BE2C (cell line): Measurements from ENCODE around the gene COA3.

Experiments used
- DNase-seq: peaks from one replicate; pipeline ENCODE4 v3.0.0-alpha.2; 2020
- H3K27me3 ChIP-seq: fragments of 250-450 bp; sonication (Bioruptor Pico); 2 replicates; pipeline ENCODE4 v1.5.1; 2020; ENCODE audit warnings: mild to moderate bottlenecking
- H3K36me3 ChIP-seq: fragments of 250-450 bp; sonication (Bioruptor Pico); 2 replicates; pipeline ENCODE4 v1.5.1; 2020; ENCODE audit warnings: mild to moderate bottlenecking
- H3K4me1 ChIP-seq: fragments of 250-450 bp; sonication (Bioruptor Pico); 2 replicates; pipeline ENCODE4 v1.5.1; 2020
- H3K4me3 ChIP-seq: 2 replicates; pipeline ENCODE4 v1.5.1; 2011; ENCODE audit warnings: low read depth, low read length
- H3K9me3 ChIP-seq: fragments of 250-450 bp; sonication (Bioruptor Pico); 2 replicates; pipeline ENCODE4 v1.5.1; 2020
- TF ChIP-seq, protein P1 (sequence below): IDR thresholded peaks from 2 replicates; pipeline ENCODE4 v1.5.1; 2012; ENCODE audit warnings: mild to moderate bottlenecking, low read depth, low read length

COA3 gene

DNA sequence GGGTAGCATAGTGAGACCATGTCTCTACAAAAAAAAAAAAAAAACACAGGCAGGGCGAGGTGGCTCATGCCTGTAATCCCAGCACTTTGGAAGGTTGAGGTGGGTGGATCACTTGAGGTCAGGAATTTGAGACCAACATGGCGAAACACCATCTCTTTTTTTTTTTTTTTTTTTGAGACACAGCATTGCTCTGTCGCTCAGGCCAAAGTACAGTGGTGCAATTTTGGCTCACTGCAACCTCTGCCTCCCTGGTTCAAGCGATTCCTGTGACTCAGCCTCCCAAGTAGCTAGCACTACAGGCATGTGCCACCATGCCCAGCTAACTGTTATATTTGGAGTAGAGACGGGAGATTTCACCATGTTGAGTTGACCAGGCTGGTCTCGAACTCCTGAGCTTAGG is 32.4 kb downstream of the COA3 start:
- TF ChIP-seq, protein P1, sequence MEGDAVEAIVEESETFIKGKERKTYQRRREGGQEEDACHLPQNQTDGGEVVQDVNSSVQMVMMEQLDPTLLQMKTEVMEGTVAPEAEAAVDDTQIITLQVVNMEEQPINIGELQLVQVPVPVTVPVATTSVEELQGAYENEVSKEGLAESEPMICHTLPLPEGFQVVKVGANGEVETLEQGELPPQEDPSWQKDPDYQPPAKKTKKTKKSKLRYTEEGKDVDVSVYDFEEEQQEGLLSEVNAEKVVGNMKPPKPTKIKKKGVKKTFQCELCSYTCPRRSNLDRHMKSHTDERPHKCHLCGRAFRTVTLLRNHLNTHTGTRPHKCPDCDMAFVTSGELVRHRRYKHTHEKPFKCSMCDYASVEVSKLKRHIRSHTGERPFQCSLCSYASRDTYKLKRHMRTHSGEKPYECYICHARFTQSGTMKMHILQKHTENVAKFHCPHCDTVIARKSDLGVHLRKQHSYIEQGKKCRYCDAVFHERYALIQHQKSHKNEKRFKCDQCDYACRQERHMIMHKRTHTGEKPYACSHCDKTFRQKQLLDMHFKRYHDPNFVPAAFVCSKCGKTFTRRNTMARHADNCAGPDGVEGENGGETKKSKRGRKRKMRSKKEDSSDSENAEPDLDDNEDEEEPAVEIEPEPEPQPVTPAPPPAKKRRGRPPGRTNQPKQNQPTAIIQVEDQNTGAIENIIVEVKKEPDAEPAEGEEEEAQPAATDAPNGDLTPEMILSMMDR: no peak
- Histone ChIP-seq H3K4me1 (peaks cover 9% of the 10 kb centered on the region), H3K36me3 (no peaks in the 10 kb centered on the region), H3K4me3 (no peak overlapping the region), H3K9me3 (no peaks in the 10 kb centered on the region), H3K27me3 (no peaks in the 10 kb centered on the region; the same call in none of the 2 replicates)
- no peak for DNase-seq

DNA sequence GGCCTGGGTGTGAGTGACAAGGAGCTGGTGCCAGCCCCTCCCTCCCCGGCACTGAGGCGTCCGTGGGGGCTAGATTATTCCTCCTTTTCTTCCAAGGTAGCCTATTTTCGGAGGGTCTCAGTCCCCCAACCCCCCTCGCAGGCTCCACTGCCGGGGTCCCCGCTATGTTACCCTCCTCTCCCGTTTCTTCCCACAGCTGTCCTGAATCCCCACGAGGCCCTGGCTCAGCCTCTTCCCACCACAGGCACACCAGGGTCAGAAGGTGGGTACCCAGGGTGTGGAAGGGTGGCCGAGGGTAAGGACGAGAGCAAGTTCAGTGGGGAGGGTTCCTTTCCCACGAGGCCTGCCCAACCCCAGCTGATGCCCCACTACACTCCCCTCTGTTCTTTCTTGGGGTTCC is 36.9 kb downstream of the COA3 start:
- H3K4me3 ChIP-seq: peak overlapping the region; percentile 29
- DNase-seq: no peak
- H3K9me3 ChIP-seq: no peaks in the 10 kb centered on the region
- H3K27me3 ChIP-seq: peaks cover 12% of the 10 kb centered on the region
- TF ChIP-seq, protein P1: no peak
- peaks cover 9% of the 10 kb centered on the region for H3K4me1 ChIP-seq
- H3K36me3 ChIP-seq: no peaks in the 10 kb centered on the region

DNA sequence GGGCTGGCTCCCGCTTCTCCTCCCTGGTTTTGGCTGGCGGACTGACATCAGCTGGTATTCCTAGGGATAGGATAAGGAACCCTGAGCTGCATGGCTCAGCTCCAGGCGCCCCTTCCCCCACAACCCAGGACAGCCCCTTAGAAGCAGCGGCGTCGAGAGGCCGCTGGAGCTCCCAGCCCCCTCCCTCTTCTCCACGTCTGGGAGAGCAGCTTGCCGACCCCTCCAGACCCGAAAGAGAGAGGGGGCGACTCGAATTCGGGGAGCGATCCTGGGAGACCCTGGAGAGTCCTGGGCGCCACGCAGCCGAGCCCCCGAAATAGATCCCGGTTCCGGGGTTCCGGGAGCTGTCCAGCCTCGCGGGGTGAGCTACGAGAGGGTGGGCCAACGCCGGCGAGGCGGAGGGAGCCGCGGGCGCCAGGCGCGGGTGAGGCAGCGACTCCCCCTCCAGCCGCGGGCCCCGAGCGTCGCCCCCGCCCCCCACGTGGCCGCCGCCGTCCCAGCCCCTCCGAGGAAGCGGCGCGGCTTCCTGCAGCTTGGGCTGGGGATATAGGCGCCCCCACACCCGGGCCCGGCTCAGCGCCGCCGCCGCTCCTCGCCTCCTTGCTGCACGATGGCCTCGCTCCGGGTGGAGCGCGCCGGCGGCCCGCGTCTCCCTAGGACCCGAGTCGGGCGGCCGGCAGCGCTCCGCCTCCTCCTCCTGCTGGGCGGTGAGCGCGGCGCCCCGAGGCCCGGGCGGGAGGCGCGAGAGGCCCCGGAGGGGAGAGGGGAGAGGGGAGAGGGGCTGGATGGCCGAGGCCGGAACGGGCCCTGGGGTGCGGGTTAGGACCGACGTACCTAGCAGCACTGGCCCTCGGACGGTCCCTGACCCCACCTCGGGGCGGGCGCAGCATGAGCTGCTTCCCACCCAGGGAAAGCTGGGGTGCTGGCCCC is 37.6 kb downstream of the COA3 start, which contains the start of gene RAMP2:
Gene RAMP2 (plus strand): TSS at position 576 of the 930 bp plus-strand sequence. CDS start 35 bp downstream, at position 611.
- no peaks in the 10 kb centered on the region for H3K9me3 ChIP-seq
- peak; percentile 51 for DNase-seq
- TF ChIP-seq, protein P1: no peak
- H3K27me3 ChIP-seq: peaks cover 12% of the 10 kb centered on the region
- peaks cover 9% of the 10 kb centered on the region for H3K4me1 ChIP-seq
- H3K36me3 ChIP-seq: no peaks in the 10 kb centered on the region
- H3K4me3 ChIP-seq: peak within 1 kb of the TSS; percentile 29

DNA sequence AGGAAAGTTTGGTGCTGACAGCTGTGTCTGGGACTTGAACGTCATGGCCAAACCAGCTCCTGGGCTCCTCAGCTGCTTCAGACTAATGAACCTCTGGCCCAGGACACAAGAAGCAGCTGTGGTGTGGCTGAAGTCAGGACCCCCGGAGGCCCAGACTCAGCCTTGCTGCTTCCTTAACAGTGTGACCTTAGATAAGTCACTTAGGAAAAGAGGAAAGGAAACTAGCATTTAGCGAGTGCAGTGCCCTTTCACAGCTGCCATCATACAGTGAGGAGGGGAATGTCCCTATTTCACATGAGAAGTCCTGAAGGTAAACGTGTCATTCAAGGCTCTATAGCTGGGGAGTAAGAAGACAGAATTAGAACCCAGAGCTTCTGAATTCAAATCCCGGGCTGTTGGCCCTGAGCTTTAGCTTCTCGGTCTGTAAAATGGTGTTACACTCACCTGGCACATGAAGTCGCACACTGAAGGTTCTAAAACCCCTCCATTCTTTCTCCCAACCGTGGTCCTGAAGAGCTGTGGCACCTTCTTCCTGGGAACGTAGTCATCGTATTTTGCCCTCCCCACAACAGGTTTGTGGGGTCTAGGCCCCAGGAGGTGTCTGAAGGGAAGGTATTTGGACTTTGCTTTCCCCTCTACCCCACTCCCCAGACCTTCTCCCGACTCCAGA is 38.4 kb downstream of the COA3 start:
- Histone ChIP-seq H3K4me3 (no peak overlapping the region), H3K27me3 (peaks cover 12% of the 10 kb centered on the region), H3K9me3 (no peaks in the 10 kb centered on the region), H3K36me3 (no peaks in the 10 kb centered on the region), H3K4me1 (peaks cover 9% of the 10 kb centered on the region)
- TF ChIP-seq, protein P1: no peak
- DNase-seq: no peak

DNA sequence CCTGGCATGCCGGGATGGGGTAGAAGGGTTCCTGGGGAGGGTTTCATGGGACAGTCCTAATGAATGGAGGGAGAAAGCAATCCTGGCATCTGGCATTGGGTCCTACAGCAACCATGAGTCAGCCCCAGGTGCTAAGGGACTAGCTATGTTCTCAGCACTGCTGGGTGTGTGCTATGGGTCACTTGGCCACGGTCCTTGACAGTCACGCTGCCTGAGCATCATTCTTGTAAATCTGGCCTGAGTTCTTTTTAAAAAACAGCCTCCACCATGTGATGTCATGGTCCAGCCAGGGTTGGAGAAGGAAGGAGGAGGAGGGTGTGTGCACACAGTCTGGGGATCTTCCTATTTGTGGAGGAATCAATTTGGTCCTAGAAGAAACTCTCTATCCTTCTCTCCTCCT is 43.7 kb downstream of the COA3 start:
- no peaks in the 10 kb centered on the region for H3K9me3 ChIP-seq
- no peaks in the 10 kb centered on the region for H3K27me3 ChIP-seq
- DNase-seq: no peak
- TF ChIP-seq, protein P1: no peak
- no peaks in the 10 kb centered on the region for H3K4me1 ChIP-seq
- H3K4me3 ChIP-seq: no peak overlapping the region
- H3K36me3 ChIP-seq: no peaks in the 10 kb centered on the region
